H1 (cell line): Measurements from ENCODE around the gene SLC7A7. TPM values are rescaled to one million over a fixed set of nuclear protein-coding genes. Genes with fewer than 3 reads are reported as not detected.

Experiments
- ATF2 ChIP-seq: IDR thresholded peaks from 2 replicates; pipeline ENCODE4 v1.6.1; 2012; ENCODE audit warnings: low read length, inconsistent platforms
- ATF3 ChIP-seq: IDR thresholded peaks from 2 replicates; pipeline ENCODE4 v1.6.1; 2011; ENCODE audit warnings: low read depth, mild to moderate bottlenecking, low read length; ENCODE audit not compliant: insufficient read depth
- BACH1 ChIP-seq: IDR thresholded peaks from 2 replicates; pipeline ENCODE4 v1.6.1; 2012; ENCODE audit warnings: low read length, improper control_type of control experiment
- BCL11A ChIP-seq, 2 experiments: IDR thresholded peaks; one replicate each; pipeline ENCODE4 v1.6.1; 2011; ENCODE audit warnings: low read depth in 2 of 2, low read length in 2 of 2, mild to moderate bottlenecking in 2 of 2
- BRCA1 ChIP-seq: IDR thresholded peaks from 2 replicates; pipeline ENCODE4 v1.6.1; 2012; ENCODE audit warnings: low read depth, low read length, improper control_type of control experiment
- CBX5 ChIP-seq: fragments of 300-800, 300-1000 bp; sonication (generic); IDR thresholded peaks from 2 replicates; pipeline ENCODE4 v1.7.1; 2016; ENCODE audit warnings: antibody characterized with exemption, low read length, low read depth
- CREB1 ChIP-seq: IDR thresholded peaks from 2 replicates; pipeline ENCODE4 v1.6.1; 2012; ENCODE audit warnings: inconsistent platforms
- EZH2 ChIP-seq: fragments of 200-600 bp; sonication (generic); IDR thresholded peaks from 2 replicates; pipeline ENCODE4 v1.7.1; 2012; ENCODE audit warnings: low read depth, mild to moderate bottlenecking, moderate library complexity, low read length, inconsistent platforms; ENCODE audit not compliant: severe bottlenecking
- KDM1A ChIP-seq: fragments of 200-600, 300-600 bp; sonication (generic); IDR thresholded peaks from 2 replicates; pipeline ENCODE4 v1.7.1; 2016; ENCODE audit warnings: mild to moderate bottlenecking, low read length, borderline replicate concordance
- POLR2AphosphoS5 ChIP-seq: IDR thresholded peaks from 2 replicates; pipeline ENCODE4 v1.6.1; 2011; ENCODE audit warnings: low read depth, low read length
- RNF2 ChIP-seq: fragments of 200-900, 300-1000 bp; sonication (generic); IDR thresholded peaks from 2 replicates; pipeline ENCODE4 v1.7.1; 2016; ENCODE audit warnings: borderline replicate concordance, low read depth, mild to moderate bottlenecking, antibody characterized with exemption, low read length; ENCODE audit not compliant: poor library complexity, severe bottlenecking; ENCODE audit errors: missing control alignments
- SAP30 ChIP-seq: fragments of 300-600 bp; sonication (generic); IDR thresholded peaks from 2 replicates; pipeline ENCODE4 v1.7.1; 2012; ENCODE audit warnings: low read length, moderate library complexity, mild to moderate bottlenecking, inconsistent platforms; ENCODE audit not compliant: insufficient read depth, insufficient replicate concordance
- SIN3A ChIP-seq, 2 experiments: IDR thresholded peaks in 1 of 2; conservative IDR thresholded peaks in 1 of 2; 2 replicates each; pipeline ENCODE4 v1.6.1; 2011 to 2012; ENCODE audit warnings: low read length in 2 of 2, improper control_type of control experiment in 1 of 2, low read depth in 1 of 2, mild to moderate bottlenecking in 1 of 2
- SIRT6 ChIP-seq: IDR thresholded peaks from one replicate; pipeline ENCODE4 v1.7.1; 2012; ENCODE audit warnings: low read length, inconsistent platforms
- SIX5 ChIP-seq: IDR thresholded peaks from 2 replicates; pipeline ENCODE4 v1.6.1; 2011; ENCODE audit warnings: mild to moderate bottlenecking, low read depth, low read length
- SP2 ChIP-seq: IDR thresholded peaks from 2 replicates; pipeline ENCODE4 v1.6.1; 2012; ENCODE audit warnings: mild to moderate bottlenecking, low read length, inconsistent platforms
- SRF ChIP-seq: IDR thresholded peaks from 2 replicates; pipeline ENCODE4 v1.6.1; 2011; ENCODE audit warnings: mild to moderate bottlenecking, low read depth, low read length, moderate library complexity
- TAF1 ChIP-seq: IDR thresholded peaks from 2 replicates; pipeline ENCODE4 v1.6.1; 2011; ENCODE audit warnings: mild to moderate bottlenecking, low read depth, low read length
- polyA plus RNA-seq, 7 experiments: library from polyadenylated mRNA; depleted of rRNA in 3 of 7; stranded (reverse) in 5 of 7; unstranded in 2 of 7; fragments of >200 nt in 5 of 7; fragments of 200-250 nt in 2 of 7; gene quantifications; 1 replicate in 5 of 7; 2 replicates in 1 of 7; 4 replicates in 1 of 7; pipeline versions ENCODE4 v1.2.1 to v1.2.3, GENCODE V29; 2011 to 2013; ENCODE audit warnings: missing spikeins in 2 of 7, mixed read lengths in 2 of 7
- total RNA-seq: library from RNA; stranded (reverse); fragmentation: NEBNext Ultra II Directional; extraction: Animal tissue kit (Norgen Biotek cat#: 25700); gene quantifications from 2 replicates; pipeline ENCODE4 v1.2.1, GENCODE V29; 2021
- TF ChIP-seq, protein P1 (sequence below), 3 experiments: IDR thresholded peaks; 1 replicate in 2 of 3; 2 replicates in 1 of 3; pipeline versions ENCODE4 v1.5.1 to v1.6.1; 2011; ENCODE audit warnings: low read length in 3 of 3, mild to moderate bottlenecking in 3 of 3, inconsistent platforms in 2 of 3, low read depth in 1 of 3, moderate library complexity in 1 of 3; ENCODE audit not compliant: insufficient read depth in 1 of 3; ENCODE audit errors: control extremely low read depth in 1 of 3

The SLC7A7 gene
- total and polyA plus RNA-seq, 2 of the 8 experiments (the other 6 are each of a cell fraction or from before 2014, with no cell fraction given) = 5.8 to 14.9 TPM

DNA sequence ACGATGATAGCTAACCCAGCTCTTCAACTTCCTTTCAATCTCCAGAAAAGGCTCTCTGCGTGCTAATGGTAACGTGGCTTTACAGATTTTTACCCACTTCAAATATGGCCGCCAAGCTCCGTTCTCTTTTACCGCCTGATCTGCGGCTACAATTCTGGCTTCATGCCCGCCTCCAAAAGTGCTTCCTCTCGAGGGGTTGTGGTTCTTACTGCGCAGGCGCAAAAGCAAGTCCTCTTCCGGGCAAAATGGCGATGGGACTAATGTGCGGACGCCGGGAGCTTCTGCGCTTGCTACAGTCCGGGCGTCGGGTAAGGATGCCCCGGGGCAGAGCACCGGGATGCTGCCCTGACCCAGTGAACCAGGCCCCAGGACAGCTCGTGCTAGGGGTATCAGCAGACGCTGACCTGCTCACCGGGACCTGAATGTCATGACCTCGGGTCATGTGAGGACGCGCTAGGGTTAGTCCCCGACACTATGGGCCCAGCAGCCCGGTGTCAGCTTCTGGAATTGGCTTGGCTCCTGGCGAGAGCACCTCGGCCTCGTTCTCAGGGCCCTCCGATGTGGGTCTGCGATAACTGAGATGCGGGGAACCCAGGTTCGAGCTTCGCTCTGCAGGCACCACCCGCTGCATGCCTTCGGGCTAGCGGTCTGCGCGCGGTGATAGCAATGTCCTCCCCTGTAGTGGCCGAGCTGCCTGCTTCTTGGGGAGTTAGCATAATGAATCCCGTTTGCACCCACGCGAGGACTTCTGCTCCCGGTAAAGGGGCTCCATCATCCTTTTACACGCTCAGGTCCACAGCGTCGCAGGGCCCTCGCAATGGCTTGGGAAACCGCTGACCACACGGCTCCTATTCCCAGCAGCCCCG lies 48.5 kb downstream of the SLC7A7 start, which contains the start of gene OXA1L (continued):
- TF ChIP-seq SAP30 = peak; percentile 96
- 0 out of 2 replicates have a peak, but pooled peaks have one; percentile 9 for TF ChIP-seq CREB1
- peak in 1 of 2 experiments; percentile 74; a peak in 2 of 4 replicates for TF ChIP-seq SIN3A (conservative IDR thresholded peaks at IDR 0.05 in 1 of 2, IDR thresholded peaks at IDR 0.05 in 1 of 2; ENCODE audit: low read depth in 1 of 2, low read length in 2 of 2)
- peak; percentile 92 for TF ChIP-seq TAF1
- TF ChIP-seq ATF3 = no peak
- no peak for TF ChIP-seq CBX5
- TF ChIP-seq SIX5 = no peak
- TF ChIP-seq EZH2 = no peak
- TF ChIP-seq ATF2 = no peak
- no peak for TF ChIP-seq RNF2
- TF ChIP-seq BACH1 = no peak
- no peak for TF ChIP-seq BCL11A (IDR thresholded peaks at IDR 0.05; ENCODE audit: low read depth in 2 of 2, low read length in 2 of 2)
- TF ChIP-seq BRCA1 = no peak
- no peak for TF ChIP-seq SP2
- TF ChIP-seq KDM1A = no peak
- TF ChIP-seq, protein P1, sequence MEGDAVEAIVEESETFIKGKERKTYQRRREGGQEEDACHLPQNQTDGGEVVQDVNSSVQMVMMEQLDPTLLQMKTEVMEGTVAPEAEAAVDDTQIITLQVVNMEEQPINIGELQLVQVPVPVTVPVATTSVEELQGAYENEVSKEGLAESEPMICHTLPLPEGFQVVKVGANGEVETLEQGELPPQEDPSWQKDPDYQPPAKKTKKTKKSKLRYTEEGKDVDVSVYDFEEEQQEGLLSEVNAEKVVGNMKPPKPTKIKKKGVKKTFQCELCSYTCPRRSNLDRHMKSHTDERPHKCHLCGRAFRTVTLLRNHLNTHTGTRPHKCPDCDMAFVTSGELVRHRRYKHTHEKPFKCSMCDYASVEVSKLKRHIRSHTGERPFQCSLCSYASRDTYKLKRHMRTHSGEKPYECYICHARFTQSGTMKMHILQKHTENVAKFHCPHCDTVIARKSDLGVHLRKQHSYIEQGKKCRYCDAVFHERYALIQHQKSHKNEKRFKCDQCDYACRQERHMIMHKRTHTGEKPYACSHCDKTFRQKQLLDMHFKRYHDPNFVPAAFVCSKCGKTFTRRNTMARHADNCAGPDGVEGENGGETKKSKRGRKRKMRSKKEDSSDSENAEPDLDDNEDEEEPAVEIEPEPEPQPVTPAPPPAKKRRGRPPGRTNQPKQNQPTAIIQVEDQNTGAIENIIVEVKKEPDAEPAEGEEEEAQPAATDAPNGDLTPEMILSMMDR (IDR thresholded peaks at IDR 0.05; ENCODE audit: control extremely low read depth in 1 of 3, insufficient read depth in 1 of 3, low read depth in 1 of 3, low read length in 3 of 3) = no peak
- no peak; the same call in none of the 2 replicates for TF ChIP-seq POLR2AphosphoS5
- no peak for TF ChIP-seq SIRT6
- TF ChIP-seq SRF = no peak
